Esophagus squamous epithelium (tissue), 5 donors: ENCODE measurements around the gene STK16. TPM values are rescaled to one million over a fixed set of nuclear protein-coding genes. Genes with fewer than 3 reads are reported as not detected.

ENCODE experiments used
- DNase-seq: peaks from one replicate; lab custom pipeline; 2025; lab: John Stamatoyannopoulos, UW
- H3K27ac ChIP-seq, 4 donors: fragments of 200-600 bp; sonication (generic); one replicate each; pipeline ENCODE4 v1.5.1; 2016 to 2019; ENCODE audit warnings: mild to moderate bottlenecking in 1 of 4
- H3K27me3 ChIP-seq, 4 donors: fragments of 200-600 bp; sonication (generic); 1 replicate in 3 of 4; 2 replicates in 1 of 4; pipeline versions ENCODE4 v1.5.1 to v1.6.0; 2017 to 2021; ENCODE audit warnings: antibody characterized with exemption in 1 of 4
- H3K36me3 ChIP-seq, 3 donors: fragments of 200-600 bp; sonication (generic); one replicate each; pipeline ENCODE4 v1.5.1; 2016 to 2019
- H3K4me1 ChIP-seq, 3 donors: fragments of 200-600 bp; sonication (generic); one replicate each; pipeline ENCODE4 v1.5.1; 2017 to 2019
- H3K4me3 ChIP-seq, 4 donors: fragments of 200-600 bp; sonication (generic); 1 replicate in 3 of 4; 2 replicates in 1 of 4; pipeline ENCODE4 v1.5.1; 2016 to 2019; ENCODE audit warnings: mild to moderate bottlenecking in 2 of 4, moderate library complexity in 1 of 4
- H3K9me3 ChIP-seq, 3 donors: fragments of 200-600 bp; sonication (generic); one replicate each; pipeline ENCODE4 v1.5.1; 2016 to 2019
- POLR2A ChIP-seq, 4 donors: fragments of 450-650 bp; IDR thresholded peaks; one replicate each; pipeline ENCODE4 v1.6.1; 2017; ENCODE audit warnings: antibody characterized with exemption in 4 of 4, mild to moderate bottlenecking in 4 of 4, moderate library complexity in 3 of 4
- WGBS, 2 donors: methylation state at CpG; one replicate each; pipeline ENCODE4 v1.1.5; 2018; 5-methylcytosine and 5-hydroxymethylcytosine counted together
- intact Hi-C: fragments of 100-400 bp; cut with DNase I; formaldehyde crosslinking; loops from one replicate; pipeline ENCODE4 v1.15.0; 2022
- total RNA-seq, 4 donors: library from RNA; depleted of rRNA; stranded (reverse); fragments of >200 nt; gene quantifications; one replicate each; pipeline ENCODE4 v1.1.0, GENCODE V29; 2016
- TF ChIP-seq, protein P1 (sequence below), 6 experiments: fragments of 450-650 bp in 4 of 6; fragments of 200-600 bp in 2 of 6; sonication (generic) in 2 of 6; IDR thresholded peaks; one replicate each; pipeline ENCODE4 v1.5.1; 2016 to 2019; ENCODE audit warnings: antibody characterized with exemption in 6 of 6, mild to moderate bottlenecking in 4 of 6, moderate library complexity in 4 of 6
- donor health status: DM: yes; HTN: yes; CAD: no.

The STK16 gene
- total RNA-seq, 4 donors from 2014 or later, result 8.6 to 27.4 (median 19.3) TPM

- H3K36me3 ChIP-seq, result peaks cover 23 to 71% (median 36%) of the 10 kb centered on the region in 3 donors
- intact Hi-C loops, result loop anchor here (10.0 kb wide), 1 partner anchor 51 kb away; the partner anchor contains the start of gene NHEJ1
- no peaks in the 10 kb centered on the region for H3K9me3 ChIP-seq
- peak overlapping the region in 3 of 4 donors; percentile 88 to 98 (median 93) for H3K27ac ChIP-seq
- no peaks in the 10 kb centered on the region for H3K27me3 ChIP-seq
- WGBS, 2 donors, result 88 to 91% methylated on average over 8 to 15 of the region's 27 CpGs
- H3K4me3 ChIP-seq, result no peak overlapping the region
- H3K4me1 ChIP-seq, result peaks cover 21 to 46% (median 29%) of the 10 kb centered on the region in 3 donors
- TF ChIP-seq, protein P1, sequence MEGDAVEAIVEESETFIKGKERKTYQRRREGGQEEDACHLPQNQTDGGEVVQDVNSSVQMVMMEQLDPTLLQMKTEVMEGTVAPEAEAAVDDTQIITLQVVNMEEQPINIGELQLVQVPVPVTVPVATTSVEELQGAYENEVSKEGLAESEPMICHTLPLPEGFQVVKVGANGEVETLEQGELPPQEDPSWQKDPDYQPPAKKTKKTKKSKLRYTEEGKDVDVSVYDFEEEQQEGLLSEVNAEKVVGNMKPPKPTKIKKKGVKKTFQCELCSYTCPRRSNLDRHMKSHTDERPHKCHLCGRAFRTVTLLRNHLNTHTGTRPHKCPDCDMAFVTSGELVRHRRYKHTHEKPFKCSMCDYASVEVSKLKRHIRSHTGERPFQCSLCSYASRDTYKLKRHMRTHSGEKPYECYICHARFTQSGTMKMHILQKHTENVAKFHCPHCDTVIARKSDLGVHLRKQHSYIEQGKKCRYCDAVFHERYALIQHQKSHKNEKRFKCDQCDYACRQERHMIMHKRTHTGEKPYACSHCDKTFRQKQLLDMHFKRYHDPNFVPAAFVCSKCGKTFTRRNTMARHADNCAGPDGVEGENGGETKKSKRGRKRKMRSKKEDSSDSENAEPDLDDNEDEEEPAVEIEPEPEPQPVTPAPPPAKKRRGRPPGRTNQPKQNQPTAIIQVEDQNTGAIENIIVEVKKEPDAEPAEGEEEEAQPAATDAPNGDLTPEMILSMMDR (IDR thresholded peaks at IDR 0.05), result no peak
- TF ChIP-seq POLR2A (IDR thresholded peaks at IDR 0.05), result no peak
- DNase-seq, result no peak
Observed at GRCh38 chr2:219215871-219216534, 29.3 kb upstream of the STK16 start.

DNA sequence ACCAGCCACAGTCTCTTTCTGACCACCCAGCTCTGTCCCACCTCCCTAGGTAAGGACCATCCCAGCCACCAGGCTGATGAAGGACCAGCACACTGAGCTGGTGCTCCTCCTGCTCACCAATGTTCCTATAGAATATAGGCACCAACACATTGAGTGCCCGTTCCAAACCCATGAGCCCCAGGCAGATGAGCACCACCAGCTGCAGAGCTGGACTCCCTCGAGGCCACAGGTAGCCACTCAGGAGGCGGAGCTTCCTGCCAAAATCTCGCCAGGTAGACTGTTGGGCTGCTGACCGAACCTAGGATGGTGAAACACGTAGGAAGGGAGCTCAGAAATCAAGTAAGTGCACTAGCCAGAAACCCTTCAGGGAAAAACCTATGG lies 28.8 kb upstream of the STK16 start:
- peak overlapping the region in 3 of 4 donors; percentile 88 to 98 (median 93) for H3K27ac ChIP-seq
- 84 to 92% methylated on average over 2 to 6 of the region's 6 CpGs for WGBS, 2 donors
- TF ChIP-seq, protein P1 (IDR thresholded peaks at IDR 0.05), result no peak
- no peak for TF ChIP-seq POLR2A (IDR thresholded peaks at IDR 0.05)
- DNase-seq, result no peak
- H3K4me1 ChIP-seq, result peaks cover 21 to 46% (median 29%) of the 10 kb centered on the region in 3 donors
- H3K9me3 ChIP-seq, result no peaks in the 10 kb centered on the region
- intact Hi-C loops, result loop anchor here (10.0 kb wide), 1 partner anchor 52 kb away; the partner anchor contains the start of gene NHEJ1
- peaks cover 25 to 73% (median 41%) of the 10 kb centered on the region in 3 donors for H3K36me3 ChIP-seq
- no peak overlapping the region for H3K4me3 ChIP-seq
- no peaks in the 10 kb centered on the region for H3K27me3 ChIP-seq

- Histone ChIP-seq H3K4me3 (peak overlapping the region; percentile 47 to 77 (median 65)), H3K27ac (peak overlapping the region; percentile 88 to 98 (median 95)), H3K9me3 (no peaks in the 10 kb centered on the region), H3K4me1 (peaks cover 21 to 46% (median 29%) of the 10 kb centered on the region in 3 donors), H3K27me3 (no peaks in the 10 kb centered on the region), H3K36me3 (peaks cover 39 to 75% (median 40%) of the 10 kb centered on the region in 3 donors)
- DNase-seq, result no peak
- WGBS, 2 donors, result 0% methylated on average over 1 to 2 of the region's 37 CpGs
- intact Hi-C loops, result loop anchor here (10.0 kb wide), 1 partner anchor 53 kb away; the partner anchor contains the start of gene NHEJ1
- TF ChIP-seq POLR2A (IDR thresholded peaks at IDR 0.05), result no peak
- TF ChIP-seq, protein P1 (IDR thresholded peaks at IDR 0.05), result peak in 1 of 6 experiments; percentile 14
Observed at GRCh38 chr2:219218217-219218731, 27.0 kb upstream of the STK16 start.

- peak within 1 kb of the TSS; percentile 47 to 77 (median 65) for H3K4me3 ChIP-seq
- no peaks in the 10 kb centered on the region for H3K27me3 ChIP-seq
- DNase-seq, result peak; percentile 71
- peaks cover 21 to 46% (median 29%) of the 10 kb centered on the region in 3 donors for H3K4me1 ChIP-seq
- WGBS, 2 donors, result 6 to 34% methylated on average over 19 to 20 of the region's 71 CpGs
- intact Hi-C loops, result loop anchor here (10.0 kb wide), 1 partner anchor 54 kb away; the partner anchor contains the start of gene NHEJ1
- peak within 1 kb of the TSS; percentile 88 to 98 (median 95) for H3K27ac ChIP-seq
- no peaks in the 10 kb centered on the region for H3K9me3 ChIP-seq
- TF ChIP-seq, protein P1 (IDR thresholded peaks at IDR 0.05), result no peak
- TF ChIP-seq POLR2A (IDR thresholded peaks at IDR 0.05), result peak in 2 of 4 donors; percentile 20 to 74
- H3K36me3 ChIP-seq, result peaks cover 41 to 75% (median 44%) of the 10 kb centered on the region in 3 donors
Observed at GRCh38 chr2:219218732-219219701, 26.3 kb upstream of the STK16 start, which contains the start of gene ABCB6. TSS of gene ABCB6 (minus strand) at chr2:219218958. CDS start at chr2:219218673, 285 bp downstream.
